Fibroblast of lung (primary cell): ENCODE measurements around the gene MITF. TPM values are rescaled to one million over a fixed set of nuclear protein-coding genes. Genes with fewer than 3 reads are reported as not detected.

ENCODE experiments used
- DNase-seq, 2 donors: peaks; one replicate each; pipeline versions ENCODE4 v3.0.0 to v3.0.0-alpha.2; 2010; ENCODE audit warnings: low read depth in 2 of 2
- H2AFZ ChIP-seq: 2 replicates; pipeline ENCODE4 v1.5.1; 2012; ENCODE audit warnings: low read length, control low read depth, inconsistent platforms
- H3K27ac ChIP-seq: 2 replicates; pipeline ENCODE4 v1.5.1; 2011; ENCODE audit warnings: low read length, control low read depth; ENCODE audit not compliant: insufficient read depth
- H3K27me3 ChIP-seq: 2 replicates; pipeline ENCODE4 v1.5.1; 2011; ENCODE audit warnings: mild to moderate bottlenecking, low read length; ENCODE audit not compliant: control insufficient read depth, insufficient read depth
- H3K36me3 ChIP-seq: 2 replicates; pipeline ENCODE4 v1.5.1; 2011; ENCODE audit warnings: low read length; ENCODE audit not compliant: control insufficient read depth, insufficient read depth
- H3K4me1 ChIP-seq: 2 replicates; pipeline ENCODE4 v1.5.1; 2011; ENCODE audit warnings: low read length; ENCODE audit not compliant: control insufficient read depth, insufficient read depth; ENCODE audit errors: extremely low read depth
- H3K4me2 ChIP-seq: 2 replicates; pipeline ENCODE4 v1.5.1; 2011; ENCODE audit warnings: low read length, control low read depth; ENCODE audit not compliant: insufficient read depth; ENCODE audit errors: extremely low read depth
- H3K4me3 ChIP-seq, 4 experiments: fragments of 200-600 bp in 1 of 4; sonication (generic) in 1 of 4; replicated peaks in 1 of 4; 2 replicates each; pipeline ENCODE4 v1.5.1; 2011 to 2016; ENCODE audit warnings: low read length in 4 of 4, low read depth in 3 of 4, mild to moderate bottlenecking in 3 of 4, control low read depth in 2 of 4, inconsistent platforms in 1 of 4, mixed read lengths in 1 of 4; ENCODE audit not compliant: insufficient read depth in 1 of 4; ENCODE audit errors: control extremely low read depth in 1 of 4
- H3K79me2 ChIP-seq: 2 replicates; pipeline ENCODE4 v1.5.1; 2012; ENCODE audit warnings: mild to moderate bottlenecking, low read length, inconsistent platforms; ENCODE audit not compliant: control insufficient read depth, insufficient read depth
- H3K9ac ChIP-seq: 2 replicates; pipeline ENCODE4 v1.5.1; 2011; ENCODE audit warnings: mild to moderate bottlenecking, low read length, control low read depth; ENCODE audit not compliant: insufficient read depth
- H3K9me3 ChIP-seq: 2 replicates; pipeline ENCODE4 v1.5.1; 2012; ENCODE audit warnings: low read depth, low read length; ENCODE audit not compliant: control insufficient read depth, insufficient read depth
- H4K20me1 ChIP-seq: 2 replicates; pipeline ENCODE4 v1.5.1; 2011; ENCODE audit warnings: low read length; ENCODE audit not compliant: control insufficient read depth, insufficient read depth; ENCODE audit errors: extremely low read depth
- EZH2 ChIP-seq: IDR thresholded peaks from 2 replicates; pipeline ENCODE4 v1.5.1; 2012; ENCODE audit warnings: low read length, control low read depth, mild to moderate bottlenecking; ENCODE audit errors: missing control alignments
- polyA plus RNA-seq, 2 donors: library from polyadenylated mRNA; depleted of rRNA in 1 of 2; stranded (reverse) in 1 of 2; unstranded in 1 of 2; fragments of >200 nt; gene quantifications; 2 replicates each; pipeline ENCODE4 v1.2.1, GENCODE V29; 2011 to 2012; ENCODE audit warnings: missing spikeins in 1 of 2
- total RNA-seq: library from RNA; depleted of rRNA; stranded (reverse); fragments of >200 nt; gene quantifications from 2 replicates; pipeline ENCODE4 v1.2.1, GENCODE V29; 2014
- TF ChIP-seq, protein P1 (sequence below), 2 donors: IDR thresholded peaks in 1 of 2; conservative IDR thresholded peaks in 1 of 2; 1 replicate in 1 of 2; 2 replicates in 1 of 2; pipeline ENCODE4 v1.5.1; 2011 to 2012; ENCODE audit warnings: low read length in 2 of 2, control low read depth in 1 of 2, inconsistent platforms in 1 of 2, low read depth in 1 of 2, mild to moderate bottlenecking in 1 of 2

Gene MITF
- total and polyA plus RNA-seq, 2 donors (not counting 1 experiment from before 2014, with no cell fraction given) = 31.6 to 34.3 TPM

DNA sequence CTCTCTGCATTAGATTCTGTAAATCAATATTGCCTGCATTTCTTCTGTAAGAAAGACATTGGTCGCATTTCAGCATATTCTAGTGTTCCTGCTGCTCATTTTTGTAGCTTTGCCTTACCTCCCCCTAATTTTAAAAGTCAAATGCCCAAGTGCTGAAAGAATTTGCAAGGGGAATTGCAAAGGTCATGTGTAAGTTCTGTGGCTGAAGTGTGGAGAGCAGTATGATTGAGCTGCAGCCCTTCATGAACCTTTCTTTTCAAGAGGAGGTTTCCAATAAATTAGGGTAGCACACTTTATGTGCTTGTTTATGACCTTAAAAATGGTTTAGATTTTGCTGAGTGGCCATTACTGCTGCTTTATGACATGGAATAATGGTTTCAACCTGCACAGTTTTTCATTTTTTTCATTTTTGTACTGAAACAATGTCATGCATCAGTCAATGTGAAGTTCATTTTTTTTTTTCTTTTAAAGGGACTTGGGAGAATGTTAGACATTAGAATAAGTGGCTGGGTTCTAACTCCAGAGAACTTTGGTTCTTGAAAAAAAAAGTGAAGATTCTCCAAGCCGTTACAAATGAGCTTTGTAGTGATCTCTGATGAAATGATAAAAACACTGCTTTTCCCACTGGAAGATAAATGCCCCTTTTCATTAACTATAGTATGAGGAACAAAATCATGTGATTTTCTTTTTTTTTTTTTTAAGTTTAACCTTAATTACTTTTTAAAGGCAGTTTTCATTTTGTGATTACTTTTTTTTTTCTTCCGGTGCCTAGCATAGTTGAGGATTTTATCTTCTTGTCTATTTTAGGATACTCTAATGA is 99.6 kb downstream of the MITF start:
- no peaks in the 10 kb centered on the region for H3K36me3 ChIP-seq
- no peaks in the 10 kb centered on the region for H4K20me1 ChIP-seq
- H3K27me3 ChIP-seq = no peaks in the 10 kb centered on the region
- no peaks in the 10 kb centered on the region for H3K9me3 ChIP-seq
- TF ChIP-seq, protein P1, sequence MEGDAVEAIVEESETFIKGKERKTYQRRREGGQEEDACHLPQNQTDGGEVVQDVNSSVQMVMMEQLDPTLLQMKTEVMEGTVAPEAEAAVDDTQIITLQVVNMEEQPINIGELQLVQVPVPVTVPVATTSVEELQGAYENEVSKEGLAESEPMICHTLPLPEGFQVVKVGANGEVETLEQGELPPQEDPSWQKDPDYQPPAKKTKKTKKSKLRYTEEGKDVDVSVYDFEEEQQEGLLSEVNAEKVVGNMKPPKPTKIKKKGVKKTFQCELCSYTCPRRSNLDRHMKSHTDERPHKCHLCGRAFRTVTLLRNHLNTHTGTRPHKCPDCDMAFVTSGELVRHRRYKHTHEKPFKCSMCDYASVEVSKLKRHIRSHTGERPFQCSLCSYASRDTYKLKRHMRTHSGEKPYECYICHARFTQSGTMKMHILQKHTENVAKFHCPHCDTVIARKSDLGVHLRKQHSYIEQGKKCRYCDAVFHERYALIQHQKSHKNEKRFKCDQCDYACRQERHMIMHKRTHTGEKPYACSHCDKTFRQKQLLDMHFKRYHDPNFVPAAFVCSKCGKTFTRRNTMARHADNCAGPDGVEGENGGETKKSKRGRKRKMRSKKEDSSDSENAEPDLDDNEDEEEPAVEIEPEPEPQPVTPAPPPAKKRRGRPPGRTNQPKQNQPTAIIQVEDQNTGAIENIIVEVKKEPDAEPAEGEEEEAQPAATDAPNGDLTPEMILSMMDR (conservative IDR thresholded peaks at IDR 0.05 in 1 of 2, IDR thresholded peaks at IDR 0.05 in 1 of 2; ENCODE audit: low read depth in 1 of 2, low read length in 2 of 2) = no peak
- no peak for TF ChIP-seq EZH2
- peak overlapping the region; percentile 65 for H3K4me2 ChIP-seq
- H3K79me2 ChIP-seq = no peaks in the 10 kb centered on the region
- no peak overlapping the region for H2AFZ ChIP-seq
- peak overlapping the region in 1 of 4 experiments; percentile 37 for H3K4me3 ChIP-seq
- peak overlapping the region; percentile 42 for H3K27ac ChIP-seq
- H3K9ac ChIP-seq = no peak overlapping the region
- H3K4me1 ChIP-seq = peaks cover 7% of the 10 kb centered on the region
- DNase-seq = peak; percentile 38 to 76

DNA sequence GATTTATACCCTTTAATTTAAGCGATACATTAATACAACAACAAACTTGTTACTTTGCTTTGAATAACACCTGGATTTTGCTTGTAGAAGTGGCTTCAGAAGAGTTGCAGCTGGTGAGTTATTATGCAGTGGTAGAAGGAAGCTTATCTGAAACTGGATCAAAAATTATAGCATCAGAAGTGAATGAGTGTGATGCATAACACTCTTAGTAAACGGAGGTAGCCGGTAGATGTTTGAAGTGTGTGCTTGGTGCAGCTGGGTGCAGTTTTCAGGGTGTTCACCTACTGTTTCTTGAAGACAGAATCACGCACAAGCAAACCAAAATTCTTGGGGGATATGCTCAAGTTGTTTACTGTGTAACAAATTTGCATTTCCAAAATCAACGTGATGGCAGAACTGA is 103.1 kb downstream of the MITF start:
- no peaks in the 10 kb centered on the region for H3K27me3 ChIP-seq
- H3K9ac ChIP-seq = no peak overlapping the region
- H3K27ac ChIP-seq = no peak overlapping the region
- no peak for TF ChIP-seq EZH2
- TF ChIP-seq, protein P1 (conservative IDR thresholded peaks at IDR 0.05 in 1 of 2, IDR thresholded peaks at IDR 0.05 in 1 of 2; ENCODE audit: low read depth in 1 of 2, low read length in 2 of 2) = no peak
- H3K9me3 ChIP-seq = no peaks in the 10 kb centered on the region
- no peak overlapping the region for H2AFZ ChIP-seq
- no peaks in the 10 kb centered on the region for H3K79me2 ChIP-seq
- DNase-seq = no peak
- H4K20me1 ChIP-seq = no peaks in the 10 kb centered on the region
- H3K4me1 ChIP-seq = peaks cover 7% of the 10 kb centered on the region
- H3K36me3 ChIP-seq = no peaks in the 10 kb centered on the region
- no peak overlapping the region for H3K4me2 ChIP-seq
- no peak overlapping the region for H3K4me3 ChIP-seq

DNA sequence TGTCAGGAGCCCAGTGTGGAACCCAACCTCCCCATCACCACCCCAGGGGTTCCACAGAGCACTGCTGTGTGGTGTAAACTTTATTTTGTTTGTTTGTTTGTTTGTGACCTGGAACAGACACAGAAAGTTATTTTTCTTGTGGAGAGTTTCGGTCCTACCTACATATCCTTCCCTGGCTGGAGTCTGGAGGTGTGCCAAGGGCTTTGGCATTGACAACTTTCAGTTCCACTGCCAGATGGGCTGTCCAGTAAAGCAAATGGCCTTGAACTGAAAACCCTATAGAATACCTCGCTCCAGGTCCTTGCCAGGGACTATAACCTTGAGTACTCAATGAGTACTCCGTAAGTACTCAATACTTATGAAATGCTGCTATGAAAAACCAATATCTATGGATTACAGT is 103.5 kb downstream of the MITF start:
- Histone ChIP-seq H3K27ac (no peak overlapping the region), H3K79me2 (no peaks in the 10 kb centered on the region), H3K4me3 (no peak overlapping the region), H3K27me3 (no peaks in the 10 kb centered on the region), H3K4me2 (no peak overlapping the region), H3K9me3 (no peaks in the 10 kb centered on the region), H2AFZ (no peak overlapping the region), H3K9ac (no peak overlapping the region), H4K20me1 (no peaks in the 10 kb centered on the region), H3K36me3 (no peaks in the 10 kb centered on the region), H3K4me1 (peaks cover 7% of the 10 kb centered on the region)
- DNase-seq = no peak
- TF ChIP-seq, protein P1 (conservative IDR thresholded peaks at IDR 0.05 in 1 of 2, IDR thresholded peaks at IDR 0.05 in 1 of 2; ENCODE audit: low read depth in 1 of 2, low read length in 2 of 2) = no peak
- TF ChIP-seq EZH2 = no peak
